Upper lobe of right lung (tissue), 1 donor: ENCODE measurements around the gene INVS. TPM values are rescaled to one million over a fixed set of nuclear protein-coding genes. Genes with fewer than 3 reads are reported as not detected.

Experiments
- ATAC-seq: fragments of 200-7000 bp; cut with Tn5 transposase; one replicate; pipeline ENCODE4 v1.9.1; 2020; ENCODE audit warnings: mild to moderate bottlenecking, moderate library complexity
- DNase-seq: peaks from one replicate; pipeline ENCODE4 v3.0.0-alpha.2; 2020
- H3K27ac ChIP-seq: fragments of 200-600 bp; one replicate; pipeline ENCODE4 v1.8.0; 2022
- H3K27me3 ChIP-seq: fragments of 200-600 bp; one replicate; pipeline ENCODE4 v1.8.0; 2022; ENCODE audit warnings: mild to moderate bottlenecking
- H3K36me3 ChIP-seq: fragments of 200-600 bp; one replicate; pipeline ENCODE4 v1.8.0; 2022
- H3K4me1 ChIP-seq: fragments of 200-600 bp; one replicate; pipeline ENCODE4 v1.8.0; 2022
- H3K4me3 ChIP-seq: fragments of 200-600 bp; one replicate; pipeline ENCODE4 v1.8.0; 2022; ENCODE audit warnings: mild to moderate bottlenecking
- H3K9me3 ChIP-seq: fragments of 200-600 bp; one replicate; pipeline ENCODE4 v1.8.0; 2022
- CTCF ChIP-seq: fragments of 200-600 bp; IDR thresholded peaks from one replicate; pipeline ENCODE4 v1.8.0; 2022; ENCODE audit warnings: antibody characterized with exemption
- intact Hi-C: fragments of 100-400 bp; cut with DNase I; formaldehyde crosslinking; loops from one replicate; pipeline ENCODE4 v1.11.0; 2022
- total RNA-seq: library from RNA; stranded (reverse); fragmentation: NEBNext Ultra II Directional; extraction: Animal tissue kit (Norgen Biotek cat#: 25700); gene quantifications from one replicate; pipeline ENCODE4 v1.2.1, GENCODE V29; 2021
- donor health status: DM: no; HTN: yes; CAD: no; lungs with severe emphysema.

The INVS gene
- total RNA-seq, 1 donor from 2014 or later = 22.2 TPM

GRCh38 chr9:100196828-100197227 lies 97.8 kb downstream of the INVS start:
- no peaks in the 10 kb centered on the region for H3K4me1 ChIP-seq
- no peaks in the 10 kb centered on the region for H3K27me3 ChIP-seq
- ATAC-seq = no peak
- TF ChIP-seq CTCF = no peak
- H3K9me3 ChIP-seq = no peaks in the 10 kb centered on the region
- intact Hi-C loops = no loop called here
- H3K36me3 ChIP-seq = no peaks in the 10 kb centered on the region
- DNase-seq = no peak
- H3K4me3 ChIP-seq = no peak overlapping the region
- no peak overlapping the region for H3K27ac ChIP-seq

GRCh38 chr9:100197553-100197952 lies 98.5 kb downstream of the INVS start:
- Histone ChIP-seq H3K9me3 (no peaks in the 10 kb centered on the region), H3K4me1 (no peaks in the 10 kb centered on the region), H3K27ac (no peak overlapping the region), H3K4me3 (no peak overlapping the region), H3K36me3 (no peaks in the 10 kb centered on the region), H3K27me3 (no peaks in the 10 kb centered on the region)
- no peak for ATAC-seq
- intact Hi-C loops = no loop called here
- DNase-seq = no peak
- no peak for TF ChIP-seq CTCF

GRCh38 chr9:100202806-100203205 lies 103.8 kb downstream of the INVS start:
- no peak for DNase-seq
- H3K36me3 ChIP-seq = no peaks in the 10 kb centered on the region
- no peak overlapping the region for H3K4me3 ChIP-seq
- no peaks in the 10 kb centered on the region for H3K4me1 ChIP-seq
- H3K27ac ChIP-seq = no peak overlapping the region
- H3K9me3 ChIP-seq = no peaks in the 10 kb centered on the region
- no peak for TF ChIP-seq CTCF
- no peaks in the 10 kb centered on the region for H3K27me3 ChIP-seq
- intact Hi-C loops = no loop called here
- no peak for ATAC-seq

GRCh38 chr9:100204796-100205195 lies 105.8 kb downstream of the INVS start:
- Histone ChIP-seq H3K27ac (no peak overlapping the region), H3K4me3 (no peak overlapping the region), H3K36me3 (no peaks in the 10 kb centered on the region), H3K27me3 (no peaks in the 10 kb centered on the region), H3K4me1 (no peaks in the 10 kb centered on the region), H3K9me3 (no peaks in the 10 kb centered on the region)
- DNase-seq (no peak), ATAC-seq (no peak)
- TF ChIP-seq CTCF = no peak
- intact Hi-C loops = no loop called here

- no peaks in the 10 kb centered on the region for H3K27me3 ChIP-seq
- ATAC-seq (no peak), DNase-seq (no peak)
- H3K4me3 ChIP-seq = no peak overlapping the region
- intact Hi-C loops = no loop called here
- no peaks in the 10 kb centered on the region for H3K36me3 ChIP-seq
- H3K9me3 ChIP-seq = no peaks in the 10 kb centered on the region
- H3K27ac ChIP-seq = no peak overlapping the region
- TF ChIP-seq CTCF = no peak
- no peaks in the 10 kb centered on the region for H3K4me1 ChIP-seq
Measured at GRCh38 chr9:100206899-100207298, 107.9 kb downstream of the INVS start.

- ATAC-seq (no peak), DNase-seq (no peak)
- Histone ChIP-seq H3K9me3 (no peaks in the 10 kb centered on the region), H3K27me3 (no peaks in the 10 kb centered on the region), H3K36me3 (no peaks in the 10 kb centered on the region), H3K4me3 (no peak overlapping the region), H3K4me1 (no peaks in the 10 kb centered on the region), H3K27ac (no peak overlapping the region)
- TF ChIP-seq CTCF = no peak
- intact Hi-C loops = no loop called here
Measured at GRCh38 chr9:100208673-100209072, 109.6 kb downstream of the INVS start.
